Ascending aorta (tissue), 2 donors: ENCODE results near the gene METTL22. TPM values are rescaled to one million over a fixed set of nuclear protein-coding genes. Genes with fewer than 3 reads are reported as not detected.

ENCODE experiments used
- DNase-seq, 2 donors: peaks; one replicate each; pipeline ENCODE4 v3.0.0-alpha.2; 2019; ENCODE audit warnings: low spot score in 2 of 2
- H3K27ac ChIP-seq, 2 donors: fragments of 200-600 bp; sonication (generic); one replicate each; pipeline ENCODE4 v1.5.1; 2016 to 2017; ENCODE audit warnings: mild to moderate bottlenecking in 1 of 2
- H3K27me3 ChIP-seq: fragments of 200-600 bp; sonication (generic); one replicate; pipeline ENCODE4 v1.5.1; 2017
- H3K36me3 ChIP-seq, 2 donors: fragments of 200-600 bp; sonication (generic); one replicate each; pipeline ENCODE4 v1.5.1; 2016
- H3K4me1 ChIP-seq, 2 donors: fragments of 200-600 bp; sonication (generic); one replicate each; pipeline ENCODE4 v1.5.1; 2016 to 2017; ENCODE audit warnings: mild to moderate bottlenecking in 1 of 2
- H3K4me3 ChIP-seq, 2 donors: fragments of 200-600 bp; sonication (generic); one replicate each; pipeline ENCODE4 v1.5.1; 2016 to 2017; ENCODE audit warnings: mild to moderate bottlenecking in 1 of 2
- H3K9me3 ChIP-seq, 2 donors: fragments of 200-600 bp; sonication (generic); one replicate each; pipeline ENCODE4 v1.5.1; 2016
- CTCF ChIP-seq, 3 experiments: fragments of 200-600 bp in 2 of 3; fragments of 450-650 bp in 1 of 3; sonication (generic) in 2 of 3; IDR thresholded peaks; one replicate each; pipeline ENCODE4 v1.5.1; 2016 to 2019; ENCODE audit warnings: antibody characterized with exemption in 3 of 3, mild to moderate bottlenecking in 1 of 3, moderate library complexity in 1 of 3
- intact Hi-C: fragments of 100-400 bp; cut with DNase I; formaldehyde crosslinking; loops from one replicate; pipeline ENCODE4 v1.15.1; 2023
- total RNA-seq: library from RNA; depleted of rRNA; stranded (reverse); fragments of >200 nt; gene quantifications from one replicate; pipeline ENCODE4 v1.1.0, GENCODE V29; 2016

Gene METTL22
- total RNA-seq, 1 donor from 2014 or later = 31.7 TPM

DNA sequence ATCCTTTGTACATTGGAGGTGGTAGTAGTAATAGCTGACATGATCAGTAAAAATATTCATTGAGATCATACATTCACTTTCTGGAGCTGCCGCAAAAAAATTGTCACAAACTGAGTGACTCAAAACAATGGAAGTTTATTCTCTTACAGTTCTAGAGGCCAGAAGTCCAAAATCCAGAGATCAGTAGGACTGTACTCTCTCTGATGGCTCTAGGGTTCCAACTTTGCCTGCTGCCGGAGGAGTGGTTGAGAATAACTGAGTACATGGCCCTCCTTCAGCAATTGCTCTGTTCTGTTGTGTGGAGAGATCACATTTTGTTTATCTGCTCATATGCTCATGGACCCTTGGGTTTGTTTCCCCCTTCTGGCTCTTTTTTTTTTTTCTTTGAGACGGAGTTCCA lies 76.5 kb downstream of the METTL22 start:
- no peaks in the 10 kb centered on the region for H3K27me3 ChIP-seq
- peaks cover 0 to 8% of the 10 kb centered on the region in 2 donors for H3K36me3 ChIP-seq
- H3K27ac ChIP-seq = no peak overlapping the region
- no peak for TF ChIP-seq CTCF (IDR thresholded peaks at IDR 0.05)
- no peaks in the 10 kb centered on the region for H3K4me1 ChIP-seq
- DNase-seq = no peak
- intact Hi-C loops = no loop called here
- H3K9me3 ChIP-seq = no peaks in the 10 kb centered on the region
- no peak overlapping the region for H3K4me3 ChIP-seq

Other genes starting within 250 kb of the METTL22 start
- gene TMEM114, start 31.2 kb upstream of the METTL22 start, total RNA-seq = not detected
- 1.8 TPM for gene ABAT, start 52.9 kb downstream of the METTL22 start, total RNA-seq
- 1.5 TPM for gene TMEM186, start 175.9 kb downstream of the METTL22 start, total RNA-seq
- 17.9 TPM for gene PMM2, start 176.1 kb downstream of the METTL22 start, total RNA-seq
- gene CARHSP1, start 247.3 kb downstream of the METTL22 start, total RNA-seq = 151 TPM